Measurements from ENCODE around the gene RAP1GAP.
A peak's percentile ranks its signal among the peaks of the same experiment; 100 is the strongest.

Gene RAP1GAP

GRCh38 chr1:21662426-21663247 lies 6.5 kb downstream of the RAP1GAP start:
- DNase-seq: no peak

DNA sequence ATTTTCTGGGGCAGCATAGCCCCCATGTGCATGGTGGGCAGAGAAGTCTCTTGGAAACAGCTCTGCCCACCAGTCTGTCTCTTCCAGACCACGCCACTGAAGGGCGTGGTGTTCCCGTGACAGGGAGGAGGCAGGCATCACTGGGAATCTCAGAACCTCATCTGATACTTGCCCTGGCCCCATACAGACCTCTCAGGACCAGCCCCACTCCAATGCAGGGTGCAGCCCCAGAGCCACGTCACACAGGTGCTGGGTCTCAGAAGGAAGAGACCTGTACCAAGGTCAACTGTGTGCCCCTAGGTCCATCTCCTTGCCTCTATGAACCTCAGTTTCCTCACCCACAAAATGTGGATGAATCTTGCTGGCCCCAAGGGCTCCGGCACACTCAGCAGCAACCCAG lies 7.3 kb downstream of the RAP1GAP start:
- DNase-seq: no peak

DNA sequence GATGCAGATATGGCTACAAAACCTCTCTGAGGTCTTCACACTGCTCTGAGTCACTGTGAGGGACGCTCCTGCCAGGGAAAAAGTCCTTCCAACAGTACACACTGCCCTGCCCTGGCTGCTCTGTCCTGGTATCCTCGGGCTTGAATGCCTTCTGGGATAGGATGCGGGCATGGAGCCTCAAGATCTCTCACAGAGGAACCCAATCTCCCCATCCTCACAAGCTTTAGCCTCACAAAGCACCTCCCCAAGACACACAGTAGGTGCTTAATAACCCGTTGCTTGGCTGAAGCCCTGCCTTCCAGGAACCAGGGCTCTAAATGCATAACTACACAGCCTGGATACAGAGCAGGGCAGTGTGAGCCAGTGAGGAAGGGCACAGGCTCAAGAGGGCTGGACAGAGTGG lies 9.2 kb downstream of the RAP1GAP start:
- DNase-seq: no peak

DNA sequence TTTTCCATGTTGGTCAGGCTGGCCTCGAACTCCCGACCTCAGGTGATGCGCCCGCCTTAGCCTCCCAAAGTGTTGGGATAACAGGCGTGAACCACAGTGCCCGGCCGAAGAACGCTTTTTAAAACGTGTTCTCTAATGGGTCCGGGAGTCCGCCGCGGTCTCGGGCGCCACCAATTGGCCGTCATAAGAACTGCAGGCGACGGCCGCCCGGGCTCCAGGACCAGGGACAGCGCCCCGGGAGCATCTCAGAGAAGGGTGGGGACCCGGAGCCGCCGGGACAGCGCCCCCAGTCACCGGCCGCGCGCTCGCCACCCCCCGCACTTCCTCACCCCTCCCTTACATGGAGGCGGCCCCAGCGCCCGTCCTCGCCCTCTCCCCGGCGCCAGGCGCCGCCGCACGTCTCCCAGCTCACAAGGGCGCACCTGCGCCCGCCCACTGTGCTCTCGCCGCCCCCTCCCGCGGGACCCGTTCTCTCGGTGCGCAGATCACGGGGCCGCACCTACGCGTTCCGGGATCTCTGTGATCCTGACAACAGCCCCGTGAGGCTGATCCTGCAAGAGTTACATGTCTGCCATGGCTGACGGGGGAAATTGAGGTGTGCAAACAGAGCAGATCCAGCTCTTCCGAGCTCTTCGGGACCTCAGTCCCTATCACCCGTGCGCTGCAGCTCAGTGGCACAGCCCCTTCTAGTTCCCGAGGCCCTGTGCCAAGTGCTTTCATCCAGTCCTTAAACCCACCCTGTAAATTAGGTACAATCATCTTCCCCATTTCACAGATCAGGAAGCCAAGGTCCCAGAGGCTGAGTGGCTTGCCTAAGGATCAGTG lies 9.8 kb downstream of the RAP1GAP start:
- peak; percentile 63 to 81 (median 74) for DNase-seq

DNA sequence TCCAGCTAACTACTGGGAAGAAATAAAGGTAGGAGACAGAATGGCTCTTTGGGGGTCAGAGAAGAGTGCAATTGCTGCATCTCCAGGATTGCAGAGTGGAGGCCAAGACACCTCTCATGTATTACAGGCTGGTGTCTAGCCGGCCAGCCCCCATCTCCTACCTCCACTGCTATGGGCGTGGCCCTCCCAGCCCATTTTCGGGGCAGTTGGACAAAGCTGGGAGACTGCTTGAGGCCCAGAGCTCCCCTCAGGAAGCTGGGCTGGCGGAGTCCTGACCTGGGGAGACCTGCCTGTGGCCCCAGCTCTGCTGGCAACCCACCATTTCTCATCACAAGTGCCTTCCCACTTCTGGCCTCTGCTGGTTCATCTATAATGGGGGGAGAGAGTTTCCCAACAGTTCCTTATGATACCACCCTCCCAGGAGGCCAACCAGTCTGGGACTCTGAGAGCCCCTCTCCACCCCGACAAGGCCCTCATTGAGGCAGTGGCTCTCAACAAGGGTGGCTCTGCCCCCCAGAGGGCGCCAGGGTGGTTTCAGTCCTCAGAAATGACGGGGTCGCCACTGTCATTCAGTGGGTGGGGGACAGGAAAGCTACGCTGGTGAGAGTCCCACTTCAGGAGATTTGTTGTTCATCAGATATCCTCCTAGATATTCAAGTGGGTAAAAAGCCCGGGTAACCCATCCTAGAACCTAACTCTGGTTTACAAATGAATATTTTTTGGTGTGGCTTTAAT lies 11.5 kb downstream of the RAP1GAP start:
- DNase-seq: no peak

- DNase-seq: no peak
Observed at GRCh38 chr1:21655748-21656147, 13.4 kb downstream of the RAP1GAP start.

- DNase-seq: no peak
Observed at GRCh38 chr1:21655259-21655658, 13.9 kb downstream of the RAP1GAP start.

DNA sequence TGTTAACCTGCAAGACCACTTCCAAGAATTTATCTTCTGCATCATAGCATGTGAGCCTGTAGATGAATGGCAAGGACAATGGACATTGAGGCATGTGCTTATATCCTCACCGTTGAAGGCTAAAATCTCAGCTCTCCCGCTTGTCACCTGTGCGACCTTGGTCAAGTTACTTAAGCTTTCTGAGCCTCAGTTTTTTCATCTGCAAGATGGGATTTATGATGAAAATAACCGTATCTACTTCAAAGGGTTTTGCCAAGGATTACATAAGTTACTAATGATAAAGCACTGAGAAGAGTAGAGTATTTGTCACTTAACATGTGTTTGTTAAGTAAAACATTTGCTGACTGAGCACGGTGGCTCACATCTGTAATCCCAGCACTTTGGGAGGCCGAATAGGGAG lies 14.9 kb downstream of the RAP1GAP start:
- no peak for DNase-seq

DNA sequence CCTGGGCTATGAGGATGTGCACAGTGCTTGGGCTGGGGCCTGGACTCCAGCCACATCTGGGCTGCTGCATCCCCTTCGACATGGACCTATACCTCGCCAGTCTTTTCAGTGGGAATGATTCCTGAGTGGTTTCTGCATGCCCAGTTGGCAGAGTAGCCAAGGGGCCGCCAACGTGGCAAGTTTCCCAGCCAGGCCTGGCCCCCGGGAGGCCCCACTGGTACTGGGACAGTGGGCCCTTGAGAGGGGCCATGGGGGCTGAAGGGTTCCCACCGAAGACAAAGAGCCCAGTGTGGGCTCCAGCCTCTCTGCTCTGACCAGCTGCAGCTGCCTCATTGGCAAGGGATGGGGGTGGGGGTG lies 15.4 kb downstream of the RAP1GAP start:
- DNase-seq: no peak

DNA sequence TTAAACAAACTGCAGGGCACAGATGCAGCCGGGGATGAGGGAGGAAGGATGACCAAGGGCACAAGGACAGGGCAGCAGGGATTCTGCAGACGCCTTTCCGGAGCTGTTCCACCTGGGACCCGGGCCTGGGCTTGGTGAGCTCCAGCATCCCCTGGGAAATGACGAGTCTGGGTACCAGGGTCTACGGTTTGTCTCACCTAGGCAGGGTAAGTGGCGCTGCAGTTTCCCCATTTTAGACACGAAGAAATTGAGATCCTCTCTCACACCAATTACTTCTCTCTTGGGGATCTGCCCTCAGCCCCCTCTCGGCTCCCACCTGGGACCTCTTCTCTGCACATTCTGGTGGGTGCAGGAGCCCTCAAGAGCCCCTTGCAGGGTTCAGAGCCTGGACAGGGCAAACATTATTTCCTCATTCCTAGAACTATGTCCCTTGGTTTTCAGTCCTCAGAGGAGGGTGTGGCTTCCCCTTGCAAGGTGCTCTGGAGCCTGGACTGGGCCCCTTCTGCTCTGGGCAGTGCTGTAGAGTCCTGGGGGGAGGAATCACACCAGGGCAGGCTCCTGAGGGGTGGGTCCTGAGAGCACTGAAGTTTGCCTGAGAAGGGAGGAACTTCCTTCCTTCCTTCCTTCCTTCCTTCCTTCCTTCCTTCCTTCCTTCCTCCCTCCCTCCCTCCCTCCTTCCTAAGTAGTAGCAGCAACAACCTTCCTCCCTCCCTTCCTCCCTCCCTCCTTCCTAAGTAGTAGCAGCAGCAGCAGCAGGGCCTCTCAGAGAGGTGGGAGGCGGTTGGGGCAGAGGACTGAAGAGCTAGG lies 16.0 kb downstream of the RAP1GAP start:
- DNase-seq: no peak

- no peak for DNase-seq
Observed at GRCh38 chr1:21652101-21652936, 16.8 kb downstream of the RAP1GAP start.

DNA sequence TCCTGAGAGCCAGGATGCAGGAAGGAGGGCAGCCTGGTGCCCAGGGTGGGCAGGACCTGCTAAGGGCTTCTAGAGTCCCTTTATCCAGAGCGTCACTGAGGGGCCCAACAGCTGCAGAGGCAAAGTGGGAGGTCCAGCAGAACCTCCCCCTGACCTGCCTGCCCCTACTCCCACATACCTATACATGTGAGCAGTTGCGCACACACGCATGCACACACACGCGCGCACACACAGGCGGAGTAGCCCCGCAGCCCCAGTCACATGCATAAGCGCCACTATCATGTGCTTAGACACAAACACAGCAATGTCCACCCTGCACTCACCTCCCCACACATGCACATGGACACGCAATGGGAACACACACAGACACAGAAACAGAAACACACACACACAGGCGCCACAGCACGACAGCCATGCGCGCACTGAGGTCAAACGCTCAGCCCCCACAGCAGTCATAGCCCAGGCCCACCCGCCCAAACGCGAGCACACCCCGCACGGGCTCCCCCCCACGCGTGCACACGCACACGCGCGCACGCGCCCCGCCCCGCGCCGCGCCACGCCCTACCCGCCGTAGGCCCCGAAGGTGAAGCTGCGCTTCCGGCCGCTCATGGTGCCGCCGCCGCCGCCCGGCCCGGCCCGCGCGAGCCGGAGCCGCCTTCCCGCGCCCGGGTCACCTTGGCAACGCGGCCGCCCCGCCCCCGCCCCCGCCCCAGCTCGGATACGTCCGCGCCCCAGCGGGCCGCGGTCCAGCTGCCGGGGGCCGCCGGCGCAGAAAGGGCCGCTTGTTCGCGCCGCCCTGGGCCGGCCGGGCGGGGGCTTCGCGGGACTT lies 17.7 kb downstream of the RAP1GAP start:
- DNase-seq: peak in 2 of 4 experiments; percentile 25 to 39

- DNase-seq: no peak
Observed at GRCh38 chr1:21650400-21650799, 18.8 kb downstream of the RAP1GAP start.

DNA sequence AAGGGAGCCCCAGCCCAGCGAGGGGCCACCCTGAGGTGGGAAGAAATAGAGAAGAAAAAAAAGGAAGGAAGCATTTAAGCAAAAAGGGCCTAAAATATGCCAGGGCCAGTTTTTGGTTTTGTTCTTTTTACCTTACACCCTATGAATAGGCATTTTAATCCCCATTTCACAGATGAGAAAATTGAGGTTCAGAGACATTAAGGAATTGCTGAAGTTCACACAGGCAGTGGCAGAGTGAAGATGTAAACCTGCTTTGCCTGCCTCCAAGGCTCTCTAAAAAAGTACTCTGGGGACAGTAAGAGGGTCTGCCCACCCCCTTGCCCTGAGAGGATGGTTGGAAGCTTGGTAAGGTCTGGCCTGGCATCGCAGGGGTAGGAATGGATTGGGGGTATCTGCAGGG lies 19.8 kb downstream of the RAP1GAP start:
- no peak for DNase-seq

GRCh38 chr1:21648791-21649190 lies 20.4 kb downstream of the RAP1GAP start:
- DNase-seq: no peak

DNA sequence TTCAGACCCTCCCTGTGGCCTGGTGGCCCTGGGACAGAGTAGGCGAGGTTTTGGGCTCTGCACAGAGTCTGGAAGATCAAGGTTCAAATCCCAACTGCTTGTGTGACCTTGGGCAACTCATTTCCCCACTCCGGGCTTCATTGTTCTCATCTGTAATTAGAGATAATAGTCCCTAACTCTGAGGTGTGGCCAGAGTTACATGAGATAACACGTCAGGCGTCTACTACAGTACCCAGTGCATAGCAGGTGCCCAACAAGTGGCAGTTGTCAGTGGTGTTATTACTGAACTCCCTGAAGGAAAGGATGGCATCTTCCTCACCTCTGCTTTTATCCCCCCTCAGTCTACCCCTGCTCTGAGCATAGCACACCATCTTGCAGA lies 20.8 kb downstream of the RAP1GAP start:
- DNase-seq: no peak

- DNase-seq: peak; percentile 55 to 76 (median 62)
Observed at GRCh38 chr1:21647431-21648351, 21.5 kb downstream of the RAP1GAP start.

DNA sequence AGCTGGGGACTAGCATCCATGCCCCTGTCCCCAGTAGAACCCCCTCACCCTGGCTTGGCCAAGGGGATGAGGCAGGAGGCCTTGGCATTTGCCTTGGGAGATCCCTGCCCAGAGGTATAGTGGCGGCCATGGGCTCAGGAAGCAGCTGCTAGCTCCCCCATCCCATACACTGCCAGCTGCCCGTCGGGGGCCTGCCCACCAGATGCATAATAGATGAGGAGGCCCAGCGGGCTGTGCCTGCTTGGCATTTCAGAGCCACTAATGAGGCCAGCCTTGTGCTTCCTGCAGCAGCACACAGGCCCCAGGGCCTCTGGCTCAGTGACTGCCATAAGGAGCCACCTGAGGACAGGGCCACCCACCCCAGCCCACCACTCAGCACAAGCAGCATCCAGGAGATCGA lies 23.6 kb downstream of the RAP1GAP start:
- DNase-seq: no peak

GRCh38 chr1:21644906-21645305 lies 24.3 kb downstream of the RAP1GAP start:
- DNase-seq: no peak
